ENCODE data around the gene JADE2.

GRCh38 chr5:134583766-134584165 lies 58.3 kb downstream of the JADE2 start:
- TF ChIP-seq ELF4 (IDR thresholded peaks at IDR 0.05) (no peak), SP1 (IDR thresholded peaks at IDR 0.05) (no peak), SUZ12 (IDR thresholded peaks at IDR 0.05) (no peak), FOXK2 (IDR thresholded peaks at IDR 0.05) (no peak), BHLHE40 (IDR thresholded peaks at IDR 0.05; ENCODE audit: borderline replicate concordance) (no peak), CTBP1 (IDR thresholded peaks at IDR 0.05; ENCODE audit: borderline replicate concordance) (no peak), TARDBP (IDR thresholded peaks at IDR 0.05) (no peak), ZNF384 (IDR thresholded peaks at IDR 0.05) (no peak), PKNOX1 (IDR thresholded peaks at IDR 0.05) (no peak)

All from HEK293T (cell line).